Measurements from ENCODE around the gene PI4KB. TPM values are rescaled to one million over a fixed set of nuclear protein-coding genes. Genes with fewer than 3 reads are reported as not detected.
A peak's percentile ranks its signal among the peaks of the same experiment; 100 is the strongest.

The PI4KB gene
- total and polyA plus RNA-seq, 2 of the 13 experiments (the other 11 are each of a cell fraction or from before 2014, with no cell fraction given), result 19.5 to 29.3 TPM

GRCh38 chr1:151367658-151368392, 40.6 kb upstream of the PI4KB start (continued):
- no peak for TF ChIP-seq MZF1 (CRISPR knock-in tag; IDR thresholded peaks at IDR 0.05; ENCODE audit: borderline replicate concordance)
- TF ChIP-seq IRF1 (CRISPR knock-in tag; IDR thresholded peaks at IDR 0.05; ENCODE audit: low read depth), result no peak
- no peak for TF ChIP-seq SNAPC5 (CRISPR knock-in tag; IDR thresholded peaks at IDR 0.05; ENCODE audit: borderline replicate concordance)
- TF ChIP-seq ZNF274 (CRISPR knock-in tag; IDR thresholded peaks at IDR 0.05), result no peak
- TF ChIP-seq POLR2A (IDR thresholded peaks at IDR 0.05; ENCODE audit: insufficient read depth in 1 of 2, low read depth in 2 of 2, low read length in 2 of 2), result no peak
- TF ChIP-seq GATA4 (IDR thresholded peaks at IDR 0.05; ENCODE audit: borderline replicate concordance, low read depth), result no peak

- Histone ChIP-seq H3K27me3 (ENCODE audit: control insufficient read depth in 1 of 2, insufficient read depth in 2 of 2, low read length in 2 of 2) (no peaks in the 10 kb centered on the region), H3K27ac (ENCODE audit: extremely low read length, insufficient read depth, low read length) (no peak overlapping the region), H3K9me3 (ENCODE audit: low read length) (peaks cover 14% of the 10 kb centered on the region), H3K79me2 (ENCODE audit: insufficient read depth, low read length) (no peaks in the 10 kb centered on the region), H3K4me2 (ENCODE audit: low read depth, low read length) (no peak overlapping the region), H4K20me1 (ENCODE audit: insufficient read depth, low read length) (no peaks in the 10 kb centered on the region), H3K36me3 (replicated peaks in 1 of 2; ENCODE audit: control insufficient read depth in 1 of 2, insufficient read depth in 2 of 2, low read length in 2 of 2) (peaks cover 8 to 18% of the 10 kb centered on the region in 2 experiments; a peak in 4 of 5 replicates), H3K4me3 (replicated peaks in 1 of 3; ENCODE audit: insufficient read depth in 1 of 3, low read depth in 2 of 3, low read length in 3 of 3) (no peak overlapping the region), H3K9ac (ENCODE audit: insufficient read depth, low read depth, low read length) (no peak overlapping the region), H2AFZ (ENCODE audit: low read length) (no peak overlapping the region), H3K4me1 (ENCODE audit: insufficient read depth, low read length) (0 out of 2 replicates have a peak, but pooled peaks cover 1% of the 10 kb centered on the region)
- DNase-seq (ENCODE audit: low spot score) (no peak), FAIRE-seq (no peak), ATAC-seq (peak; percentile 30; the same call in 2 of the 3 replicates)
- ChIA-PET CTCF (ENCODE audit: low intra/inter-chr PET ratio, low total read pairs) (no interaction called here), POLR2A (no interaction called here)
- intact Hi-C loops (cut with micrococcal nuclease; ENCODE audit: unreplicated experiment), result no loop called here
- TF ChIP-seq MXD3 (CRISPR knock-in tag; IDR thresholded peaks at IDR 0.05), result no peak
- TF ChIP-seq RARG (CRISPR knock-in tag; IDR thresholded peaks at IDR 0.05; ENCODE audit: low read depth), result no peak
- 100% methylated on average over 2 of the region's 4 CpGs for WGBS (ENCODE audit: low lambda C conversion rate)
- in situ Hi-C loops (cut with HindIII; ENCODE audit: extremely low pct_ligation_motif_present, low pct_unique_long_range_greater_than_20kb), result no loop called here
- BruUV-seq (replicated peaks), result no TSS peak
Measured at GRCh38 chr1:151364996-151365395, 37.8 kb upstream of the PI4KB start.

Data from HepG2 (cell line).